K562 (cell line): ENCODE data around the gene PARD3.

Source experiments
- GABPB2 ChIP-seq: fragments of 250-450 bp; sonication (Bioruptor Pico); conservative IDR thresholded peaks from 2 replicates; pipeline ENCODE4 v1.5.1; 2021; ENCODE audit warnings: mild to moderate bottlenecking
- JUN ChIP-seq, 2 experiments: sonication (generic) in 1 of 2; formaldehyde crosslinking in 1 of 2; IDR thresholded peaks; 2 replicates each; pipeline versions ENCODE4 v1.6.1 to v1.8.0; 2012 to 2022; ENCODE audit warnings: borderline replicate concordance in 2 of 2, mild to moderate bottlenecking in 2 of 2, improper control_type of control experiment in 1 of 2, low read depth in 1 of 2, low read length in 1 of 2, missing genetic modification reagents in 1 of 2
- JUND ChIP-seq, 2 experiments: IDR thresholded peaks; 2 replicates in 1 of 2; 3 replicates in 1 of 2; pipeline ENCODE4 v1.6.1; 2011; ENCODE audit warnings: borderline replicate concordance in 2 of 2, low read depth in 2 of 2, low read length in 2 of 2, improper control_type of control experiment in 1 of 2, missing biosample characterization in 1 of 2, missing genetic modification characterization in 1 of 2, missing genetic modification reagents in 1 of 2
- NCOA1 ChIP-seq: fragments of 450-650 bp; IDR thresholded peaks from 2 replicates; pipeline ENCODE4 v1.6.1; 2016; ENCODE audit warnings: low read depth
- POLR2A ChIP-seq: fragments of 450-650 bp; conservative IDR thresholded peaks from 2 replicates; pipeline ENCODE4 v1.6.1; 2016
- ZNF133 ChIP-seq: fragments of 250-450 bp; sonication (Bioruptor Pico); IDR thresholded peaks from 2 replicates; pipeline ENCODE4 v1.4.0; 2020; ENCODE audit warnings: mild to moderate bottlenecking
- TF ChIP-seq, protein P1 (sequence below), 3 experiments: IDR thresholded peaks in 2 of 3; conservative IDR thresholded peaks in 1 of 3; 2 replicates each; pipeline ENCODE4 v1.5.1; 2011 to 2012; ENCODE audit warnings: low read length in 3 of 3, mild to moderate bottlenecking in 3 of 3, control low read depth in 2 of 3, improper control_type of control experiment in 1 of 3, inconsistent platforms in 1 of 3, low read depth in 1 of 3, mixed read lengths in 1 of 3, moderate library complexity in 1 of 3; ENCODE audit not compliant: insufficient read depth in 2 of 3
- TF ChIP-seq, protein P2 (sequence below): fragments of 450-650 bp; formaldehyde crosslinking; IDR thresholded peaks from 2 replicates; pipeline ENCODE4 v1.4.0; 2022; ENCODE audit warnings: mild to moderate bottlenecking, moderate library complexity
- TF ChIP-seq, protein P3 (sequence below): sonication (generic); formaldehyde crosslinking; IDR thresholded peaks from 2 replicates; pipeline ENCODE4 v1.8.1; 2023; ENCODE audit warnings: mild to moderate bottlenecking, missing genetic modification reagents

DNA sequence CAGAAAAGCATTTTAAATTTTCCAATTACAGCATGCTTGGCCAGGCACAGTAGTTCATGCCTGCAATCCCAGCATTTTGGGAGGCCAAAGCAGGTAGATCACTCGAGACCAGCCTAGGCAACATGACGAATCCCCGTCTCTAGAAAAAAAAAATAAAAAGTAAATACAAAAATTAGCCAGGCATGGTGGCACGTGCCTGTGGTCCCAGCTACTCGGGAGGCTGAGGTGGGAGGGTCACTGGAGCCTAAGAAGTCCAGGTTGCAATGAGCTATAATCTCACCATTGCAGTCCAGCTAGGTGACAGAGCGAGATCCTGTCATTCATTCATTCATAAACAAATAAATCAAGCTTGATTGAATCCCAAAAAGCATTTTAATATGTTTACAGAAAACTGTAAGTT is 234.9 kb downstream of the PARD3 start:
- TF ChIP-seq, protein P1, sequence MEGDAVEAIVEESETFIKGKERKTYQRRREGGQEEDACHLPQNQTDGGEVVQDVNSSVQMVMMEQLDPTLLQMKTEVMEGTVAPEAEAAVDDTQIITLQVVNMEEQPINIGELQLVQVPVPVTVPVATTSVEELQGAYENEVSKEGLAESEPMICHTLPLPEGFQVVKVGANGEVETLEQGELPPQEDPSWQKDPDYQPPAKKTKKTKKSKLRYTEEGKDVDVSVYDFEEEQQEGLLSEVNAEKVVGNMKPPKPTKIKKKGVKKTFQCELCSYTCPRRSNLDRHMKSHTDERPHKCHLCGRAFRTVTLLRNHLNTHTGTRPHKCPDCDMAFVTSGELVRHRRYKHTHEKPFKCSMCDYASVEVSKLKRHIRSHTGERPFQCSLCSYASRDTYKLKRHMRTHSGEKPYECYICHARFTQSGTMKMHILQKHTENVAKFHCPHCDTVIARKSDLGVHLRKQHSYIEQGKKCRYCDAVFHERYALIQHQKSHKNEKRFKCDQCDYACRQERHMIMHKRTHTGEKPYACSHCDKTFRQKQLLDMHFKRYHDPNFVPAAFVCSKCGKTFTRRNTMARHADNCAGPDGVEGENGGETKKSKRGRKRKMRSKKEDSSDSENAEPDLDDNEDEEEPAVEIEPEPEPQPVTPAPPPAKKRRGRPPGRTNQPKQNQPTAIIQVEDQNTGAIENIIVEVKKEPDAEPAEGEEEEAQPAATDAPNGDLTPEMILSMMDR (IDR thresholded peaks at IDR 0.05 in 2 of 3, conservative IDR thresholded peaks at IDR 0.05 in 1 of 3; ENCODE audit: insufficient read depth in 2 of 3, low read depth in 1 of 3, low read length in 3 of 3), result no peak
- no peak for TF ChIP-seq NCOA1
- no peak for TF ChIP-seq POLR2A
- no peak for TF ChIP-seq ZNF133
- TF ChIP-seq JUN (IDR thresholded peaks at IDR 0.05; ENCODE audit: borderline replicate concordance, low read depth, low read length), result no peak
- no peak for TF ChIP-seq JUN (CRISPR knock-in tag; IDR thresholded peaks at IDR 0.05; ENCODE audit: borderline replicate concordance)
- TF ChIP-seq, protein P2, sequence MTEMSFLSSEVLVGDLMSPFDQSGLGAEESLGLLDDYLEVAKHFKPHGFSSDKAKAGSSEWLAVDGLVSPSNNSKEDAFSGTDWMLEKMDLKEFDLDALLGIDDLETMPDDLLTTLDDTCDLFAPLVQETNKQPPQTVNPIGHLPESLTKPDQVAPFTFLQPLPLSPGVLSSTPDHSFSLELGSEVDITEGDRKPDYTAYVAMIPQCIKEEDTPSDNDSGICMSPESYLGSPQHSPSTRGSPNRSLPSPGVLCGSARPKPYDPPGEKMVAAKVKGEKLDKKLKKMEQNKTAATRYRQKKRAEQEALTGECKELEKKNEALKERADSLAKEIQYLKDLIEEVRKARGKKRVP, result no peak
- TF ChIP-seq JUND (IDR thresholded peaks at IDR 0.05; ENCODE audit: borderline replicate concordance, low read depth, low read length), result no peak
- no peak for TF ChIP-seq JUND (tag; IDR thresholded peaks at IDR 0.05; ENCODE audit: borderline replicate concordance, low read depth, low read length)
- TF ChIP-seq, protein P3, sequence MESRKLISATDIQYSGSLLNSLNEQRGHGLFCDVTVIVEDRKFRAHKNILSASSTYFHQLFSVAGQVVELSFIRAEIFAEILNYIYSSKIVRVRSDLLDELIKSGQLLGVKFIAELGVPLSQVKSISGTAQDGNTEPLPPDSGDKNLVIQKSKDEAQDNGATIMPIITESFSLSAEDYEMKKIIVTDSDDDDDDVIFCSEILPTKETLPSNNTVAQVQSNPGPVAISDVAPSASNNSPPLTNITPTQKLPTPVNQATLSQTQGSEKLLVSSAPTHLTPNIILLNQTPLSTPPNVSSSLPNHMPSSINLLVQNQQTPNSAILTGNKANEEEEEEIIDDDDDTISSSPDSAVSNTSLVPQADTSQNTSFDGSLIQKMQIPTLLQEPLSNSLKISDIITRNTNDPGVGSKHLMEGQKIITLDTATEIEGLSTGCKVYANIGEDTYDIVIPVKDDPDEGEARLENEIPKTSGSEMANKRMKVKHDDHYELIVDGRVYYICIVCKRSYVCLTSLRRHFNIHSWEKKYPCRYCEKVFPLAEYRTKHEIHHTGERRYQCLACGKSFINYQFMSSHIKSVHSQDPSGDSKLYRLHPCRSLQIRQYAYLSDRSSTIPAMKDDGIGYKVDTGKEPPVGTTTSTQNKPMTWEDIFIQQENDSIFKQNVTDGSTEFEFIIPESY, result no peak
- no peak for TF ChIP-seq GABPB2 (CRISPR knock-in tag)
